Posterior cingulate gyrus (tissue), 11 donors: ENCODE results near the gene IGFBP7.

ENCODE experiments used
- DNase-seq, 10 donors: peaks; one replicate each; pipeline versions ENCODE4 v3.0.0 to v3.0.0-alpha.2; 2020 to 2021; ENCODE audit warnings: mixed read lengths in 3 of 10
- intact Hi-C: fragments of 100-400 bp; cut with DNase I; formaldehyde crosslinking; loops from one replicate; pipeline ENCODE4 v1.15.1; 2023

The IGFBP7 gene

GRCh38 chr4:56981795-56982201 is 128.4 kb downstream of the IGFBP7 start:
- DNase-seq, result no peak
- intact Hi-C loops, result no loop called here
